Ascending aorta (tissue), 2 donors: ENCODE measurements around the gene METTL27. TPM values are rescaled to one million over a fixed set of nuclear protein-coding genes. Genes with fewer than 3 reads are reported as not detected.

ENCODE experiments used
- DNase-seq, 2 donors: peaks; one replicate each; pipeline ENCODE4 v3.0.0-alpha.2; 2019; ENCODE audit warnings: low spot score in 2 of 2
- H3K27ac ChIP-seq, 2 donors: fragments of 200-600 bp; sonication (generic); one replicate each; pipeline ENCODE4 v1.5.1; 2016 to 2017; ENCODE audit warnings: mild to moderate bottlenecking in 1 of 2
- H3K27me3 ChIP-seq: fragments of 200-600 bp; sonication (generic); one replicate; pipeline ENCODE4 v1.5.1; 2017
- H3K36me3 ChIP-seq, 2 donors: fragments of 200-600 bp; sonication (generic); one replicate each; pipeline ENCODE4 v1.5.1; 2016
- H3K4me1 ChIP-seq, 2 donors: fragments of 200-600 bp; sonication (generic); one replicate each; pipeline ENCODE4 v1.5.1; 2016 to 2017; ENCODE audit warnings: mild to moderate bottlenecking in 1 of 2
- H3K4me3 ChIP-seq, 2 donors: fragments of 200-600 bp; sonication (generic); one replicate each; pipeline ENCODE4 v1.5.1; 2016 to 2017; ENCODE audit warnings: mild to moderate bottlenecking in 1 of 2
- H3K9me3 ChIP-seq, 2 donors: fragments of 200-600 bp; sonication (generic); one replicate each; pipeline ENCODE4 v1.5.1; 2016
- CTCF ChIP-seq, 3 experiments: fragments of 200-600 bp in 2 of 3; fragments of 450-650 bp in 1 of 3; sonication (generic) in 2 of 3; IDR thresholded peaks; one replicate each; pipeline ENCODE4 v1.5.1; 2016 to 2019; ENCODE audit warnings: antibody characterized with exemption in 3 of 3, mild to moderate bottlenecking in 1 of 3, moderate library complexity in 1 of 3
- intact Hi-C: fragments of 100-400 bp; cut with DNase I; formaldehyde crosslinking; loops from one replicate; pipeline ENCODE4 v1.15.1; 2023
- total RNA-seq: library from RNA; depleted of rRNA; stranded (reverse); fragments of >200 nt; gene quantifications from one replicate; pipeline ENCODE4 v1.1.0, GENCODE V29; 2016

Gene METTL27
- total RNA-seq, 1 donor from 2014 or later, result not detected

GRCh38 chr7:73871163-73872011 is 29.1 kb upstream of the METTL27 start:
- no peak for DNase-seq
- TF ChIP-seq CTCF (IDR thresholded peaks at IDR 0.05), result no peak
- no peaks in the 10 kb centered on the region for H3K9me3 ChIP-seq
- no peaks in the 10 kb centered on the region for H3K36me3 ChIP-seq
- peaks cover 28 to 52% of the 10 kb centered on the region in 2 donors for H3K4me1 ChIP-seq
- intact Hi-C loops, result no loop called here
- H3K4me3 ChIP-seq, result no peak overlapping the region
- no peaks in the 10 kb centered on the region for H3K27me3 ChIP-seq
- peak overlapping the region; percentile 93 to 97 for H3K27ac ChIP-seq

- peak overlapping the region in 1 of 2 donors; percentile 8 for H3K4me3 ChIP-seq
- no peaks in the 10 kb centered on the region for H3K9me3 ChIP-seq
- H3K27me3 ChIP-seq, result no peaks in the 10 kb centered on the region
- peaks cover 28 to 52% of the 10 kb centered on the region in 2 donors for H3K4me1 ChIP-seq
- no peak for TF ChIP-seq CTCF (IDR thresholded peaks at IDR 0.05)
- no peaks in the 10 kb centered on the region for H3K36me3 ChIP-seq
- peak overlapping the region; percentile 93 to 97 for H3K27ac ChIP-seq
- DNase-seq, result peak in 1 of 2 donors; percentile 82
- intact Hi-C loops, result no loop called here
Observed at GRCh38 chr7:73870041-73870492, 27.8 kb upstream of the METTL27 start.

- Histone ChIP-seq H3K27ac (peak overlapping the region; percentile 93 to 97), H3K4me1 (peaks cover 28 to 52% of the 10 kb centered on the region in 2 donors), H3K27me3 (no peaks in the 10 kb centered on the region), H3K4me3 (peak overlapping the region in 1 of 2 donors; percentile 8), H3K9me3 (no peaks in the 10 kb centered on the region), H3K36me3 (no peaks in the 10 kb centered on the region)
- TF ChIP-seq CTCF (IDR thresholded peaks at IDR 0.05), result no peak
- peak; percentile 47 to 87 for DNase-seq
- intact Hi-C loops, result loop anchor here (1.0 to 5.0 kb wide), 4 partner anchors 23 to 533 kb away; no protein-coding TSS in a partner anchor
Observed at GRCh38 chr7:73869011-73869798, 26.9 kb upstream of the METTL27 start.

- H3K27me3 ChIP-seq, result no peaks in the 10 kb centered on the region
- DNase-seq, result no peak
- no peak for TF ChIP-seq CTCF (IDR thresholded peaks at IDR 0.05)
- peaks cover 22 to 34% of the 10 kb centered on the region in 2 donors for H3K4me1 ChIP-seq
- no peaks in the 10 kb centered on the region for H3K9me3 ChIP-seq
- no peak overlapping the region for H3K27ac ChIP-seq
- H3K4me3 ChIP-seq, result no peak overlapping the region
- intact Hi-C loops, result loop anchor here (1.0 to 5.0 kb wide), 2 partner anchors 337 to 536 kb away; no protein-coding TSS in a partner anchor
- H3K36me3 ChIP-seq, result no peaks in the 10 kb centered on the region
Observed at GRCh38 chr7:73866446-73866767, 24.1 kb upstream of the METTL27 start.

GRCh38 chr7:73865738-73866445 is 23.6 kb upstream of the METTL27 start:
- no peak for DNase-seq
- H3K36me3 ChIP-seq, result no peaks in the 10 kb centered on the region
- H3K27me3 ChIP-seq, result no peaks in the 10 kb centered on the region
- intact Hi-C loops, result loop anchor here (1.0 to 5.0 kb wide), 2 partner anchors 337 to 536 kb away; no protein-coding TSS in a partner anchor
- peak; percentile 68 to 83 (median 81) for TF ChIP-seq CTCF (IDR thresholded peaks at IDR 0.05)
- no peak overlapping the region for H3K4me3 ChIP-seq
- H3K9me3 ChIP-seq, result no peaks in the 10 kb centered on the region
- peaks cover 21 to 28% of the 10 kb centered on the region in 2 donors for H3K4me1 ChIP-seq
- H3K27ac ChIP-seq, result no peak overlapping the region
